ENCODE data around the gene PCNX1.

PCNX1 gene

GRCh38 chr14:71163050-71163841 lies 256.0 kb downstream of the PCNX1 start:
- Histone ChIP-seq H3K9ac (ENCODE audit: low read length) (no peak overlapping the region), H3K4me3 (ENCODE audit: low read depth in 1 of 2, low read length in 2 of 2) (no peak overlapping the region), H3K4me1 (ENCODE audit: insufficient read depth, low read length) (no peaks in the 10 kb centered on the region), H3K27me3 (ENCODE audit: control insufficient read depth in 1 of 2, insufficient read depth in 2 of 2, low read length in 2 of 2) (no peaks in the 10 kb centered on the region), H3K27ac (ENCODE audit: low read depth, low read length) (no peak overlapping the region), H3K9me3 (ENCODE audit: low read length) (no peaks in the 10 kb centered on the region), H3K36me3 (ENCODE audit: insufficient read depth, low read length) (no peaks in the 10 kb centered on the region)

- no peak overlapping the region for H3K4me3 ChIP-seq (ENCODE audit: low read depth in 1 of 2, low read length in 2 of 2)
- H3K9ac ChIP-seq (ENCODE audit: low read length) = no peak overlapping the region
- H3K4me1 ChIP-seq (ENCODE audit: insufficient read depth, low read length) = no peaks in the 10 kb centered on the region
- H3K36me3 ChIP-seq (ENCODE audit: insufficient read depth, low read length) = no peaks in the 10 kb centered on the region
- H3K9me3 ChIP-seq (ENCODE audit: low read length) = no peaks in the 10 kb centered on the region
- H3K27ac ChIP-seq (ENCODE audit: low read depth, low read length) = no peak overlapping the region
- H3K27me3 ChIP-seq (ENCODE audit: control insufficient read depth in 1 of 2, insufficient read depth in 2 of 2, low read length in 2 of 2) = no peaks in the 10 kb centered on the region
These were observed 256.8 kb downstream of the PCNX1 start for GRCh38 chr14:71163842-71164629.
